HG03064 (cell line): ENCODE results near the gene HELB.

Source experiments
- ATAC-seq: cut with Tn5 transposase; IDR thresholded peaks from one replicate; pipeline ENCODE4 v1.9.1; 2021; ENCODE audit warnings: low read depth; ENCODE audit not compliant: unreplicated experiment

Gene HELB

GRCh38 chr12:66302827-66303169 lies 505 bp downstream of the HELB start:
- no peak for ATAC-seq

GRCh38 chr12:66303316-66303804 lies 1.1 kb downstream of the HELB start:
- peak; percentile 51 for ATAC-seq

- ATAC-seq, result no peak
Measured at GRCh38 chr12:66304296-66304900, 2.1 kb downstream of the HELB start.

GRCh38 chr12:66309606-66310005 lies 7.3 kb downstream of the HELB start:
- ATAC-seq, result no peak

- ATAC-seq, result no peak
Measured at GRCh38 chr12:66312189-66312588, 9.9 kb downstream of the HELB start.

- ATAC-seq, result no peak
Measured at GRCh38 chr12:66314278-66314677, 12.0 kb downstream of the HELB start.

GRCh38 chr12:66319266-66319954 lies 17.1 kb downstream of the HELB start:
- no peak for ATAC-seq

GRCh38 chr12:66320996-66321395 lies 18.7 kb downstream of the HELB start:
- ATAC-seq, result no peak

- no peak for ATAC-seq
Measured at GRCh38 chr12:66321435-66321834, 19.1 kb downstream of the HELB start.

- no peak for ATAC-seq
Measured at GRCh38 chr12:66323017-66323416, 20.7 kb downstream of the HELB start.

GRCh38 chr12:66329941-66330340 lies 27.6 kb downstream of the HELB start:
- no peak for ATAC-seq

GRCh38 chr12:66331016-66331415 lies 28.7 kb downstream of the HELB start:
- no peak for ATAC-seq

- no peak for ATAC-seq
Measured at GRCh38 chr12:66331814-66332213, 29.5 kb downstream of the HELB start.

GRCh38 chr12:66335746-66336145 lies 33.5 kb downstream of the HELB start:
- no peak for ATAC-seq

- ATAC-seq, result no peak
Measured at GRCh38 chr12:66337381-66338010, 35.2 kb downstream of the HELB start.

GRCh38 chr12:66340131-66340530 lies 37.8 kb downstream of the HELB start:
- ATAC-seq, result no peak

GRCh38 chr12:66341126-66341525 lies 38.8 kb downstream of the HELB start:
- ATAC-seq, result no peak

GRCh38 chr12:66345212-66345611 lies 42.9 kb downstream of the HELB start:
- no peak for ATAC-seq

- no peak for ATAC-seq
Measured at GRCh38 chr12:66345956-66346355, 43.7 kb downstream of the HELB start.

GRCh38 chr12:66351301-66351700 lies 49.0 kb downstream of the HELB start:
- no peak for ATAC-seq

GRCh38 chr12:66352197-66352596 lies 49.9 kb downstream of the HELB start:
- ATAC-seq, result no peak

- no peak for ATAC-seq
Measured at GRCh38 chr12:66352899-66353298, 50.6 kb downstream of the HELB start.
